IPS DF 4.7 (cell line): ENCODE measurements around the gene PTGER2.

Source experiments
- DNase-seq: peaks from one replicate; pipeline ENCODE4 v3.0.0-alpha.2; 2013; ENCODE audit warnings: low spot score; ENCODE audit errors: extremely low read depth

The PTGER2 gene

GRCh38 chr14:52304248-52304904 lies 9.7 kb upstream of the PTGER2 start:
- no peak for DNase-seq

- DNase-seq, result no peak
These were observed 9.1 kb upstream of the PTGER2 start for GRCh38 chr14:52305014-52305413.

GRCh38 chr14:52307376-52307775 lies 6.7 kb upstream of the PTGER2 start:
- no peak for DNase-seq

- DNase-seq, result no peak
These were observed 6.2 kb upstream of the PTGER2 start for GRCh38 chr14:52307905-52308304.

GRCh38 chr14:52310541-52310940 lies 3.6 kb upstream of the PTGER2 start:
- no peak for DNase-seq

GRCh38 chr14:52312931-52313355 lies 1.2 kb upstream of the PTGER2 start:
- no peak for DNase-seq

- no peak for DNase-seq
These were observed 650 bp upstream of the PTGER2 start for GRCh38 chr14:52313462-52313861.

GRCh38 chr14:52314595-52315354 lies 663 bp downstream of the PTGER2 start:
- DNase-seq, result no peak

GRCh38 chr14:52315355-52315718 lies 1.2 kb downstream of the PTGER2 start:
- no peak for DNase-seq

- DNase-seq, result no peak
These were observed 4.0 kb downstream of the PTGER2 start for GRCh38 chr14:52318062-52318461.

GRCh38 chr14:52318826-52319645 lies 4.9 kb downstream of the PTGER2 start:
- DNase-seq, result no peak

GRCh38 chr14:52319919-52320318 lies 5.8 kb downstream of the PTGER2 start:
- no peak for DNase-seq

- no peak for DNase-seq
These were observed 11.0 kb downstream of the PTGER2 start for GRCh38 chr14:52325126-52325525.

- DNase-seq, result no peak
These were observed 11.5 kb downstream of the PTGER2 start for GRCh38 chr14:52325630-52326029.

- DNase-seq, result no peak
These were observed 13.5 kb downstream of the PTGER2 start for GRCh38 chr14:52327374-52328226.

- DNase-seq, result no peak
These were observed 14.2 kb downstream of the PTGER2 start for GRCh38 chr14:52328276-52328675.

GRCh38 chr14:52329678-52330369 lies 15.7 kb downstream of the PTGER2 start:
- no peak for DNase-seq

GRCh38 chr14:52332269-52332668 lies 18.2 kb downstream of the PTGER2 start:
- no peak for DNase-seq

- DNase-seq, result no peak
These were observed 19.0 kb downstream of the PTGER2 start for GRCh38 chr14:52333108-52333507.

- DNase-seq, result no peak
These were observed 19.9 kb downstream of the PTGER2 start for GRCh38 chr14:52333823-52334657.
